NCI-H1417 treated with DMSO at 0.1 percent for 48 hours (cell line): Measurements from ENCODE around the gene SPEF1.

Experiments
- DNase-seq: peaks from one replicate; lab custom pipeline; 2025; lab: John Stamatoyannopoulos, UW

SPEF1 gene

GRCh38 chr20:3766422-3767109 is 14.7 kb downstream of the SPEF1 start:
- DNase-seq, result no peak

DNA sequence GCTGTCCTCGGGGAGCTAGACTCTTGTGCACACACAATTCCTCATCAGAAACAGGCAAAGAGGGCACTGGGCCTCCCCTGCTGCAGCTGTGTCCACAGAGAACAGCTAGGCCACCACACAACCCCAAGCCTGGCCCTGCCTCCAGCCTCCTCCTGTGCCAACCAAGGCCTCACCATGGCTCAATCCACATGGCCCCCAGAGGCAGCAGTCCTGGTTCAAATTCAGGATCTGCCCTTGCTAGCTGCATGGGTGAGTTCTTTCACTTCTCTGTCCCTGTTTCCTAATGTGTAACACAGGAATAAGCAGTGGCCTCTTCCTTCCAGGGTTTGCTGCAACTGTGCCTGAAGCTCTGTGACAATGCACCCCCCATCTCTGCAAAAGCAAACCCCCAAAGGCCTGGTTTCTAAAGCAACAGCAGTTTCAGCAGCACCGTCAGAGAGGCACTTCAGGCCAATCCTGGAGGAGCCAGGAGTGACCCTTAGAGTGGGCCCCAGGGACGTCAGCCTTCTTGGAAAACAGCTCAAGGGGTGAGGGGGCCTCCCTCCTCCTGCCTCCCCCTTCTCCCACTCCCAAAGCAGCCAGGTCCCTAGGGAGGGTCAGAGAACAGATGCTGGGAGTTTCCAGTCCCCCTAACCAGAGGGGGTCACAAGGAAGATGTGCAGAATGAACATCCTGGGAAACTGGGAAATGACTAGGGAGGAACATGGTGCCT is 15.9 kb downstream of the SPEF1 start:
- no peak for DNase-seq

DNA sequence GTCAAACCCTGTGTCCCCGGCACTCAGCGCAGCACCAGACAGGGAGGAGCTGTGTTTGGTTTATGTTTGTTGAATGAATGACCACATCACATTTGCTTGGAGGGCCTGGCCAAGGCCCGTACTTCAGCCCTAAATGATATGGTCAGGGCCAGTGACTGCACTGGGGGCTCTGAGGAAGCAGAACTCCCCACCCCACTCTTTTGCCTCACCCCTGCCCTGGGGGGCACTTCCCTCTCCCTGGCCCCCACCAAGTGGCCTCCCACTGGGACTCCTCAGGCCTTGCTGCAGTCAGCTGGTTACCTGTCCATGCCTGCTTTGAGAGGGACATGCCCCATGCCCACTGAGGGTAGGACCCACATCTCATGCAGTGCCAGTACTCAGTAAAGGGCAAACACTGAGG is 16.6 kb downstream of the SPEF1 start:
- no peak for DNase-seq

- DNase-seq, result no peak
These were observed 17.3 kb downstream of the SPEF1 start for GRCh38 chr20:3763671-3764601.

DNA sequence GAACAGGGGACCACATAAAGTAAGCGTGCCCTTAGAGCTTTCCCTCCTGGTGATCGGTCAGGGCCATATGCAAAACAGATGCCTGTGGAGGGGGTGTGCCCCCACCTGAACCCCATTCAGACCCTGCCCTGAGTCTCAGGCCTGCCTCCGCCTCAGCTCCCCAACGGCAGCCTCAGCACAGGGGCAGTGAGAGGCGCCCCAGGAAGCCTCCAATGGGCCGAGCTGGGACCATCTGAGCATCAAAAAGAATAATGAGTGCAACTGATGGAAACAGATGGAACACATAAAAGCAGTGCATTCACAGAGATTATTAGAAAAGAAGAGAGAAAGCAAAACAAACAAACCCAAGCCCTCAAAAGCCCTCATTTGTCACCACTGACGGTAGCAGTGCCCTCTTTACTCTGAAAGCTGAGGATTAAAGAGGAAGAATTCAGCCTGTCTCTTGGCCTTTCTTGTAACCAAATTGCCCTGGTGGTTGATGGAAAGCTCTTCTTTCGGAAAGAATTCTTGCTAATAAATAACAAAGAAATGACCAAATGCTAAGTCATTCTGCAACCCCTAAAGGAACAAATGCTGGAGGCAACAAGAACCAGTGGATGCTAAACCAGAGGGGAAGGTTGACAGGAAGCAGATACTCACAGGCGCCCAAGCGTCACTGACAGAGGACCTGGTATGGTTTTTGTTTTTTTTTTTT is 20.4 kb downstream of the SPEF1 start:
- DNase-seq, result no peak

GRCh38 chr20:3759884-3760283 is 21.4 kb downstream of the SPEF1 start:
- DNase-seq, result no peak

- no peak for DNase-seq
These were observed 21.9 kb downstream of the SPEF1 start for GRCh38 chr20:3759316-3759823.

DNA sequence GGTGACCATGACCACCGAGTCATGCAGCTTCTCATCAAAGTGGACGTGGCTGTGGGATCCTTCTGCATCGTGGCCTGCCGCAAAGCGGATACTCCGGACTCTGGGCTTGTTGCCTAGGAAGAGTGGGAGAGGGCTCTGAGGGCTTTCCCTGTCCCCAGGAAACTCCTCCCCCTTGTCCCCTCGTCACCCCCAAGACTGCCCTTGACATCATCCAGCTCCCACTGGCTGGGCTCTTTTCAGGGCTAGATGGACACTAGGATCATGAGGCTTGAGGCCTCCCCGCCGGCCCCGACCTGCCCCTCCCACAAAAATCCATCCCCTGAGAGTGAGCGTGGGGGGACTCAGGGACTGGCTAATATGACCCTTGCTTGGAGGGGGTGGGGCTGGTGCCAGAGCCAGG is 22.7 kb downstream of the SPEF1 start:
- DNase-seq, result no peak

GRCh38 chr20:3757268-3757667 is 24.0 kb downstream of the SPEF1 start:
- no peak for DNase-seq

DNA sequence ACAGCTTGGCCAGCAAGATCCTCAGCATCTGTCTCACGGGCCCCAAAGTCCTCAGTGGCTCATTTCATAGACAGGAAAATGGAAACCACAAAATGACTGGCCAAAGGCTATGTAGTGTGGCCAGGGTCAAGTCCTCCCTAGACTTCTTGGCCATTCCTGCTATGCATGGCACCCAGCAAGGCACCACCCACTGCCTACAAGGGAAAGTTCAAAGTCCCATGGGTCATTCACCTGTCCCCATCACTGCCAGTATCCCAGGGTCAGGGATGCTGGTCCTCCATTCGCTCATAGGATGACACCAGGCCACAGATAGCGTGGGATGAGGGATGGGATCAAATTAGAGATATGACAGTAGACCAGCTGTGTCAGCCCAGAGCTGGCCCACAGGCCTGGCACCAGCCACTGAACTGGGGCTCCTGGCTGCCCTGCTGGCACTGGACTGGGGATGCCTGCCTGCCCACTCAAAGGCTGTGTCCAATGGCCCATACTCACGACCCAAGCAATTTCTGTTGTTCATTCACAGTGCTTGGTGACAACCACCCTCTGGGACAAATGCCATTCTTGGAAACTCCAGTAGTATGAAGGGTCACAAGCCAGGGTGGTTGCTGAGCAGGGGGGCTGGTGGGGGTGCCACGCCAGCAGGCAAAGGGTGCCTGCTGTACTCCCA is 25.3 kb downstream of the SPEF1 start:
- DNase-seq, result no peak

- DNase-seq, result no peak
These were observed 26.0 kb downstream of the SPEF1 start for GRCh38 chr20:3755269-3755668.

DNA sequence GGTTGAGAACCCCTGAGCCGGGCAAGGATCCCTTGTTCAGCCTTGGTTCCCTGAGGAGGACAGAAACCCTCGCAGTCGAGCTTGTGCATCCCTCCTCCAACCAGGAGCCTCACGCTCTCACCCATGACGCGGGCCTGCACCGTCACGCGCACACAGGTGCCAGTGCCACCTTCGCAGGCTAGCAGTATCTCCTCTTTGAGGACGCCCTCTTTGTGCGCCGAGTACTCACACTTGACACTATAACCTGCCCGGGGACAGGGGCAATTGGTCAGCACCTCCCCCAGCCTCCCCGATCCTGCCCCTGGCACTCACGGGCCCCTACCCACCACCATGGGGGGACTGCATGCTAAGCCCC is 27.0 kb downstream of the SPEF1 start:
- no peak for DNase-seq

DNA sequence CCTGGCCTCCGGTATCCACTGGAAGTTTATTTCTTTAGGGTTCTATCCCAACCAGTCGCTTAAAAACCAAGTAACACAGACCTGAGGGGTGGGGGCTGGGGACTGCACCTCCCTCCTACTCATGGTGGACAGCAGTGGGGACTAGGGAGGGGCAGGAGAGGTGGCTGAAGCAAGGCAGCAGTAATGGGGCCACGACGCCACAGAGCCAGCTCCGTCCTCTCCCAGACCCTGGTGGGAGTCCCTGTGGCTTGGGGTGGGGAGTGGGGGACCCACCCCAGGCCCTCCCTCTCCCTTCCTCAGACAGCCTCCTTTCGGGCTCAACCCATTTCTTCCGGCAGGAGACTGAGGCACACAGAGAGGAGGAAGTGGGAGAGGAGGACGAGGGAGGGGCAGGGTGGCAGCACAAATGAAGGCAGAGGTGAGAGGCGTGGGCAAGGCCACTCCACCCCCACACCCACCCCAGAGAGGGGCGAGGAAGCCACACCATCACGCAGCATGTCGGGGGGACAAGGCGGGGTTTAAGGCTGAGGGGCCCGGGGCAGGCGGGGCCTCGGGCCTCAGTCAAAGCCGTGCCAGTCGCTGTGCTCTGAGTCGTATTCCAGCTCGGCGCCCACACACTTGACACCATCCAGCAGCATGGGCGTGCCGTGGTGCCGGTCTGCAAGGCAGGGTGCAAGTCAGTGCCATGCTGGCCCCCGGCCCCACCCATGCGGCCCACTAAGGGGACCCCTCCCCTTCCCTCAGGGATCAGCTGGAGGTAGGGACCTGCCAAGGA is 27.6 kb downstream of the SPEF1 start:
- DNase-seq, result no peak

DNA sequence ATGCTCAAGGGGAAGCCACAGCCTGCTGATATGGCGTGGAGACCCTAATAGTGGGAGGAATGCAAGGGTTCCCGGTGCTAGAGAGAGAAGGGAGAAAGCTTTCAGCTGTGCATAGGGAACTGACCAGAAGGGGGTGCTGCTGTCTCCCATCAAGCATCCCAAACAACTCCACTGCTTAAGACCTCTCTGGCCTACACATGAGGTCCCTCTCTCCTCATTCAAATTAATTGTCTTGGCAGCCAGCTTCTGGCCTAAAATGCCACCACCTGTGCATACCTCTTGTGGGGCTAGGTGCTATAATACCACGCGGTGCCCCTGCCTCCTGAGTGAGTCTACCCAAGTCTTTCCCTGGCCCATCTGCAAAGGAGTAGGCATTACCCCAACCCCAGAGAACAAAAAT is 28.1 kb downstream of the SPEF1 start:
- DNase-seq, result no peak

- no peak for DNase-seq
These were observed 28.9 kb downstream of the SPEF1 start for GRCh38 chr20:3752386-3752759.

- DNase-seq, result no peak
These were observed 29.4 kb downstream of the SPEF1 start for GRCh38 chr20:3751675-3752385.

GRCh38 chr20:3751305-3751674 is 30.0 kb downstream of the SPEF1 start:
- DNase-seq, result no peak

GRCh38 chr20:3749689-3750531 is 31.3 kb downstream of the SPEF1 start:
- DNase-seq, result no peak

DNA sequence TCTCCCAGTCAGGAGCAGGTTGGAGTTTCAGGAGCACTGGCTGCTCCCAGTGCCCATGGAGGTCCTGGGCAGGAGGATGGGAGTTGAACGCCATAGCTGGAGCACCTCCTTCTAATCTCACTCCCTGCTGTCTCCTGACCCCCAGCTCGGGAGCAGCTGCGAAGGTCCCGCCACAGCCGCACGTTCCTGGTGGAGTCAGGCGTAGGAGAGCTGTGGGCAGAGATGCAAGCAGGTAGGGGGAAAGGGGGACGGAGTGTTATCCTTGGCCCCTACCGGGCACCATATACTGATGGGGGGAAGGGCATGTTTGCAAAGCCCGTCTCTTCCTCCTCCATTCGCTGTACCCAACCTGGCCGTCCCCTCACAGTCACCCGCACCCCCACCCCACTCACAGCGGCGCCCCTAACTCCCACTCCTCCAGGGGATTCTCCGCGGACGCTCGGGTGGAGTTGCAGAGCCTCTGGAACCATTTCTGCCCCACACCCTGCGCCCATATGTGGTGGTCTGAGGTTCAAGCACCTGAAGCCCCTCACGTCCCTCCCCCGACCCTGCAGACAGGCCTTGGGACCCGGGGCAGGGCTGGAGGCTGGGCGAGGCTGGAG is 32.1 kb downstream of the SPEF1 start:
- DNase-seq, result no peak
